Measurements from ENCODE around the gene CD248. TPM values are rescaled to one million over a fixed set of nuclear protein-coding genes. Genes with fewer than 3 reads are reported as not detected.
"Not testable (repeated sequence)": the region's sequence is repeated elsewhere in the genome, so short reads cannot be mapped to it uniquely, and the experiment has no call there.

The CD248 gene
- total and polyA plus RNA-seq, 8 donors: 69.8 to 128 (median 92.4) TPM

GRCh38 chr11:66322732-66323427, 6.0 kb upstream of the CD248 start:
- Histone ChIP-seq H3K9me3 (no peaks in the 10 kb centered on the region), H3K4me1 (peaks cover 15 to 32% of the 10 kb centered on the region in 2 donors), H3K27me3 (no peaks in the 10 kb centered on the region), H3K4me3 (no peak overlapping the region), H3K36me3 (no peaks in the 10 kb centered on the region), H3K27ac (no peak overlapping the region)
- ATAC-seq (peak; percentile 22), DNase-seq (peak in 1 of 4 donors; percentile 59)
- TF ChIP-seq CTCF (IDR thresholded peaks at IDR 0.05): no peak
- intact Hi-C loops (cut with DNase I): no loop called here

GRCh38 chr11:66321606-66322005, 4.8 kb upstream of the CD248 start:
- intact Hi-C loops (cut with DNase I): no loop called here
- TF ChIP-seq CTCF (IDR thresholded peaks at IDR 0.05): no peak
- H3K27me3 ChIP-seq: peaks cover 0 to 8% of the 10 kb centered on the region in 2 donors
- H3K9me3 ChIP-seq: no peaks in the 10 kb centered on the region
- no peaks in the 10 kb centered on the region for H3K36me3 ChIP-seq
- no peak overlapping the region for H3K27ac ChIP-seq
- no peak for DNase-seq
- no peak for ATAC-seq
- no peak overlapping the region for H3K4me3 ChIP-seq
- H3K4me1 ChIP-seq: peaks cover 18 to 35% of the 10 kb centered on the region in 2 donors

- ATAC-seq; H3K27ac ChIP-seq; intact Hi-C loops (cut with DNase I); H3K4me3 ChIP-seq; H3K36me3 ChIP-seq; H3K9me3 ChIP-seq; DNase-seq: not testable (repeated sequence)
- Histone ChIP-seq H3K4me1 (peaks cover 14 to 34% of the 10 kb centered on the region in 2 donors), H3K27me3 (peaks cover 0 to 17% of the 10 kb centered on the region in 2 donors)
Measured at GRCh38 chr11:66320748-66321147, 3.9 kb upstream of the CD248 start.

GRCh38 chr11:66320289-66320688, 3.4 kb upstream of the CD248 start:
- ATAC-seq; H3K9me3 ChIP-seq; H3K4me3 ChIP-seq; DNase-seq; H3K36me3 ChIP-seq; intact Hi-C loops (cut with DNase I); H3K27ac ChIP-seq: not testable (repeated sequence)
- H3K4me1 ChIP-seq: peaks cover 14 to 29% of the 10 kb centered on the region in 2 donors
- H3K27me3 ChIP-seq: peaks cover 0 to 21% of the 10 kb centered on the region in 2 donors

GRCh38 chr11:66318600-66318970, 1.7 kb upstream of the CD248 start:
- H3K27me3 ChIP-seq: peaks cover 0 to 21% of the 10 kb centered on the region in 2 donors
- intact Hi-C loops (cut with DNase I): loop anchor here in 1 of 2 donors (10.0 kb wide), 1 partner anchor 66 kb away; no protein-coding TSS in a partner anchor
- DNase-seq (peak in 1 of 4 donors; percentile 5), ATAC-seq (no peak)
- TF ChIP-seq CTCF (IDR thresholded peaks at IDR 0.05): no peak
- no peaks in the 10 kb centered on the region for H3K36me3 ChIP-seq
- peak overlapping the region; percentile 41 to 82 for H3K27ac ChIP-seq
- peaks cover 14 to 33% of the 10 kb centered on the region in 2 donors for H3K4me1 ChIP-seq
- H3K4me3 ChIP-seq: no peak overlapping the region
- H3K9me3 ChIP-seq: no peaks in the 10 kb centered on the region

GRCh38 chr11:66317723-66318599, 1.1 kb upstream of the CD248 start:
- H3K9me3 ChIP-seq: no peaks in the 10 kb centered on the region
- H3K4me3 ChIP-seq: no peak overlapping the region
- peaks cover 0 to 21% of the 10 kb centered on the region in 2 donors for H3K27me3 ChIP-seq
- H3K36me3 ChIP-seq: no peaks in the 10 kb centered on the region
- H3K27ac ChIP-seq: peak overlapping the region; percentile 41 to 82
- no peak for TF ChIP-seq CTCF (IDR thresholded peaks at IDR 0.05)
- peaks cover 14 to 39% of the 10 kb centered on the region in 2 donors for H3K4me1 ChIP-seq
- peak; percentile 39 for ATAC-seq
- peak in 3 of 4 donors; percentile 53 to 87 (median 76) for DNase-seq
- intact Hi-C loops (cut with DNase I): loop anchor here in 1 of 2 donors (10.0 kb wide), 1 partner anchor 67 kb away; no protein-coding TSS in a partner anchor

Data from left lung (tissue), 10 donors.